GM12864 (cell line): ENCODE data around the gene PAH.

Experiments
- DNase-seq: peaks from one replicate; pipeline ENCODE4 v3.0.0-alpha.2; 2011; ENCODE audit warnings: low read depth
- H3K4me3 ChIP-seq: 2 replicates; pipeline ENCODE4 v1.5.1; 2011; ENCODE audit warnings: mild to moderate bottlenecking, low read depth, low read length, control low read depth
- CTCF ChIP-seq: IDR thresholded peaks from 2 replicates; pipeline ENCODE4 v1.5.1; 2011; ENCODE audit warnings: low read depth, mild to moderate bottlenecking, moderate library complexity, low read length, control low read depth, inconsistent platforms; ENCODE audit errors: missing control alignments

The PAH gene

GRCh38 chr12:102950950-102951619, 34.0 kb upstream of the PAH start:
- TF ChIP-seq CTCF, result no peak
- no peak for DNase-seq
- no peak overlapping the region for H3K4me3 ChIP-seq

GRCh38 chr12:102950107-102950949, 33.3 kb upstream of the PAH start:
- H3K4me3 ChIP-seq, result no peak overlapping the region
- peak; percentile 7 for TF ChIP-seq CTCF
- no peak for DNase-seq

- TF ChIP-seq CTCF, result peak; percentile 95
- DNase-seq, result no peak
- no peak overlapping the region for H3K4me3 ChIP-seq
Observed at GRCh38 chr12:102948941-102949352, 31.9 kb upstream of the PAH start.

GRCh38 chr12:102946042-102946441, 29.0 kb upstream of the PAH start:
- H3K4me3 ChIP-seq, result no peak overlapping the region
- TF ChIP-seq CTCF, result no peak
- no peak for DNase-seq

GRCh38 chr12:102939670-102940222, 22.7 kb upstream of the PAH start:
- peak; percentile 60 for TF ChIP-seq CTCF
- DNase-seq, result no peak
- no peak overlapping the region for H3K4me3 ChIP-seq

GRCh38 chr12:102939059-102939458, 22.0 kb upstream of the PAH start:
- H3K4me3 ChIP-seq, result no peak overlapping the region
- no peak for TF ChIP-seq CTCF
- DNase-seq, result no peak
